ENCODE results near the gene ARFGEF3.

Gene ARFGEF3

GRCh38 chr6:138241934-138242333 is 80.2 kb downstream of the ARFGEF3 start:
- no peak for DNase-seq (ENCODE audit: low read depth in 2 of 2)

GRCh38 chr6:138242987-138243592 is 81.4 kb downstream of the ARFGEF3 start:
- no peak for DNase-seq (ENCODE audit: low read depth in 2 of 2)

GRCh38 chr6:138245751-138246150 is 84.0 kb downstream of the ARFGEF3 start:
- DNase-seq (ENCODE audit: low read depth in 2 of 2) = no peak

- no peak for DNase-seq (ENCODE audit: low read depth in 2 of 2)
These were observed 85.1 kb downstream of the ARFGEF3 start for GRCh38 chr6:138246650-138247440.

- no peak for DNase-seq (ENCODE audit: low read depth in 2 of 2)
These were observed 86.3 kb downstream of the ARFGEF3 start for GRCh38 chr6:138248011-138248410.

GRCh38 chr6:138248878-138249277 is 87.1 kb downstream of the ARFGEF3 start:
- no peak for DNase-seq (ENCODE audit: low read depth in 2 of 2)

- DNase-seq (ENCODE audit: low read depth in 2 of 2) = no peak
These were observed 88.3 kb downstream of the ARFGEF3 start for GRCh38 chr6:138250053-138250452.

- DNase-seq (ENCODE audit: low read depth in 2 of 2) = no peak
These were observed 88.9 kb downstream of the ARFGEF3 start for GRCh38 chr6:138250513-138251247.

- DNase-seq (ENCODE audit: low read depth in 2 of 2) = no peak
These were observed 92.0 kb downstream of the ARFGEF3 start for GRCh38 chr6:138253731-138254130.

GRCh38 chr6:138255443-138255842 is 93.7 kb downstream of the ARFGEF3 start:
- no peak for DNase-seq (ENCODE audit: low read depth in 2 of 2)

- no peak for DNase-seq (ENCODE audit: low read depth in 2 of 2)
These were observed 95.9 kb downstream of the ARFGEF3 start for GRCh38 chr6:138257638-138258040.

GRCh38 chr6:138258197-138258596 is 96.5 kb downstream of the ARFGEF3 start:
- DNase-seq (ENCODE audit: low read depth in 2 of 2) = no peak

- DNase-seq (ENCODE audit: low read depth in 2 of 2) = no peak
These were observed 97.3 kb downstream of the ARFGEF3 start for GRCh38 chr6:138258991-138259390.

- DNase-seq (ENCODE audit: low read depth in 2 of 2) = no peak
These were observed 99.5 kb downstream of the ARFGEF3 start for GRCh38 chr6:138261116-138261780.

- no peak for DNase-seq (ENCODE audit: low read depth in 2 of 2)
These were observed 102.2 kb downstream of the ARFGEF3 start for GRCh38 chr6:138263963-138264362.

GRCh38 chr6:138264372-138264880 is 102.7 kb downstream of the ARFGEF3 start:
- no peak for DNase-seq (ENCODE audit: low read depth in 2 of 2)

- no peak for DNase-seq (ENCODE audit: low read depth in 2 of 2)
These were observed 104.4 kb downstream of the ARFGEF3 start for GRCh38 chr6:138266095-138266494.

GRCh38 chr6:138267971-138268895 is 106.5 kb downstream of the ARFGEF3 start:
- DNase-seq (ENCODE audit: low read depth in 2 of 2) = no peak

- DNase-seq (ENCODE audit: low read depth in 2 of 2) = no peak
These were observed 109.7 kb downstream of the ARFGEF3 start for GRCh38 chr6:138271451-138271850.

GRCh38 chr6:138272533-138273315 is 111.0 kb downstream of the ARFGEF3 start:
- DNase-seq (ENCODE audit: low read depth in 2 of 2) = no peak

Measured in activated CD4-positive, alpha-beta T cell treated with anti-CD3 and anti-CD28 coated beads for 24 hours (primary cell).